ENCODE data around the gene GRM7.

The GRM7 gene

GRCh38 chr3:7707187-7707586, 846.3 kb downstream of the GRM7 start:
- no peaks in the 10 kb centered on the region for H3K27me3 ChIP-seq (ENCODE audit: control insufficient read depth, insufficient read depth, low read length)
- no peak overlapping the region for H3K27ac ChIP-seq (ENCODE audit: low read depth, low read length)
- H3K4me1 ChIP-seq (ENCODE audit: control insufficient read depth, insufficient read depth, low read length), result no peaks in the 10 kb centered on the region
- H3K4me3 ChIP-seq (ENCODE audit: low read depth, low read length), result no peak overlapping the region
- no peaks in the 10 kb centered on the region for H3K9me3 ChIP-seq (ENCODE audit: control insufficient read depth, insufficient read depth, low read depth, low read length)
- H3K9ac ChIP-seq (ENCODE audit: low read length), result no peak overlapping the region
- H3K36me3 ChIP-seq (ENCODE audit: control insufficient read depth, insufficient read depth, low read length), result no peaks in the 10 kb centered on the region

DNA sequence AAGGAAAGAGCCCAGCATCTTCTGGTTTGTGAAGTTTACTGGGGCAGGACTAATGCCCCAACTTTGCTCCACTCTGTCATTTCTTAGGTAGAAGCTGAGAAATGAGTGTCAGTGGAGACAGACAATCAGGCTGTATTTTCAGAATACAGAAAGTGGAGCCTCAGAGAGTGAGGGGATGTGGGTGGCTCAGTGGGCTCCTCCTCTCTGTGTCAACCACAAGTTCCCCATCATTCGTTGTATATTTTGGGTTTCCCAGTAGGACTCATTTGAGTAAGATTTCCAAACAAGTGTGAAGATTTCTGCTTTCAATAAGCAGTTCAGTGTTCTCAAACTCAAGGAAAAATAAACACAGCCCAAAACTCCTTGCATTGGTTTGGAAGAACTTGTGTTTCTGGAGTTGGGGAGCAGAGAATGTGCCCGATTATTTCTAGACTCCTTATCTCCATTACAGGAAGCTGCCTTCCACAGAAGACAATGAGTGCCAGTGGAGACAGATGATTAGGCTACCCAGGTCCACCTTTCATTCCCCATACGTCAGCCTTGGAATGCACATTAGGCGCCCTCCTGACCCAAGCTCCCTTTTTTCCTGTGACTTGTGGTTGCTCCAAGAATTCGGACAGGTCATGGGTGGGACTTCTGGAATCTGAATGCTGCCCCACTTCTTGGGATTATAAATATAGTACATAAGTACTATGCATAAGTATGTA, 848.6 kb downstream of the GRM7 start:
- no peak overlapping the region for H3K27ac ChIP-seq (ENCODE audit: low read depth, low read length)
- H3K36me3 ChIP-seq (ENCODE audit: control insufficient read depth, insufficient read depth, low read length), result no peaks in the 10 kb centered on the region
- H3K9ac ChIP-seq (ENCODE audit: low read length), result no peak overlapping the region
- H3K4me1 ChIP-seq (ENCODE audit: control insufficient read depth, insufficient read depth, low read length), result peaks cover 6% of the 10 kb centered on the region; the same call in 1 of the 2 replicates
- no peaks in the 10 kb centered on the region for H3K9me3 ChIP-seq (ENCODE audit: control insufficient read depth, insufficient read depth, low read depth, low read length)
- H3K27me3 ChIP-seq (ENCODE audit: control insufficient read depth, insufficient read depth, low read length), result no peaks in the 10 kb centered on the region
- H3K4me3 ChIP-seq (ENCODE audit: low read depth, low read length), result no peak overlapping the region

- H3K27ac ChIP-seq (ENCODE audit: low read depth, low read length), result no peak overlapping the region
- H3K27me3 ChIP-seq (ENCODE audit: control insufficient read depth, insufficient read depth, low read length), result no peaks in the 10 kb centered on the region
- H3K9me3 ChIP-seq (ENCODE audit: control insufficient read depth, insufficient read depth, low read depth, low read length), result peaks cover 2% of the 10 kb centered on the region; the same call in 1 of the 2 replicates
- no peaks in the 10 kb centered on the region for H3K36me3 ChIP-seq (ENCODE audit: control insufficient read depth, insufficient read depth, low read length)
- no peak overlapping the region for H3K4me3 ChIP-seq (ENCODE audit: low read depth, low read length)
- no peak overlapping the region for H3K9ac ChIP-seq (ENCODE audit: low read length)
- peaks cover 6% of the 10 kb centered on the region; the same call in 1 of the 2 replicates for H3K4me1 ChIP-seq (ENCODE audit: control insufficient read depth, insufficient read depth, low read length)
These were observed 849.4 kb downstream of the GRM7 start for GRCh38 chr3:7710284-7710683.

- no peak overlapping the region for H3K4me3 ChIP-seq (ENCODE audit: low read depth, low read length)
- H3K36me3 ChIP-seq (ENCODE audit: control insufficient read depth, insufficient read depth, low read length), result no peaks in the 10 kb centered on the region
- H3K27ac ChIP-seq (ENCODE audit: low read depth, low read length), result no peak overlapping the region
- no peaks in the 10 kb centered on the region for H3K27me3 ChIP-seq (ENCODE audit: control insufficient read depth, insufficient read depth, low read length)
- no peak overlapping the region for H3K9ac ChIP-seq (ENCODE audit: low read length)
- peaks cover 2% of the 10 kb centered on the region; the same call in 1 of the 2 replicates for H3K9me3 ChIP-seq (ENCODE audit: control insufficient read depth, insufficient read depth, low read depth, low read length)
- peaks cover 6% of the 10 kb centered on the region; the same call in 1 of the 2 replicates for H3K4me1 ChIP-seq (ENCODE audit: control insufficient read depth, insufficient read depth, low read length)
These were observed 852.8 kb downstream of the GRM7 start for GRCh38 chr3:7713724-7714123.

DNA sequence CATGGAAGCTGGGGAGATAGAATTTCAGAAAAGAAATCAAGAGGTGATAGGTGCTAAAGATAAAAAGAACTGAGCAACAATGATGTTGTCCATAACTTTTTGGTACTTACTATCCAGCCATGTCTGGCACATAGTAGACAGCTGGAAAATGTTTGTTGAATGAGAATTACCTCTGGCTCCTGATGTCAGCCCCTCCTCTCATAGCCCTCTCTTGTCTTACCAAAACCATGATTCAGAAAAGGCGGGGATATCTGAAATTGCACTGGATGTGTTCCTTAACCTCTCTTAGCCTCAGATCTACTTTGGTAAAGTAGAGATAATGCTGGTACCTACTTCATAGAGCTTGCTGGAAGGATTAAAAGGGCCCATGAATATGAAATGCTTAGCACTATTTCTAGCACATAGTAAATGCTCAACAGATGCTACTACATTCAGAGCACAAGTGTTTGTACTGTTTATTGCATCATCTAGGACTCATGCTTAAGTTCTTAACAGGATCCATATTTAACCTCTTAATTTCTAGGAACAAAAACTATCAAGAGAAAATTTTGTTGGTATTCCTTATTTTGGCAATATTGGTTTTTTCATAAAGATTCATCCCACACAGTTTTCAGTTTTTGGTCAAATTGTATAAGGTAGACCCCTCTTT, 859.9 kb downstream of the GRM7 start:
- no peaks in the 10 kb centered on the region for H3K36me3 ChIP-seq (ENCODE audit: control insufficient read depth, insufficient read depth, low read length)
- H3K9ac ChIP-seq (ENCODE audit: low read length), result no peak overlapping the region
- H3K4me1 ChIP-seq (ENCODE audit: control insufficient read depth, insufficient read depth, low read length), result no peaks in the 10 kb centered on the region
- H3K27ac ChIP-seq (ENCODE audit: low read depth, low read length), result no peak overlapping the region
- H3K27me3 ChIP-seq (ENCODE audit: control insufficient read depth, insufficient read depth, low read length), result no peaks in the 10 kb centered on the region
- H3K9me3 ChIP-seq (ENCODE audit: control insufficient read depth, insufficient read depth, low read depth, low read length), result no peaks in the 10 kb centered on the region
- no peak overlapping the region for H3K4me3 ChIP-seq (ENCODE audit: low read depth, low read length)

- H3K9me3 ChIP-seq (ENCODE audit: control insufficient read depth, insufficient read depth, low read depth, low read length), result no peaks in the 10 kb centered on the region
- H3K9ac ChIP-seq (ENCODE audit: low read length), result no peak overlapping the region
- no peaks in the 10 kb centered on the region for H3K27me3 ChIP-seq (ENCODE audit: control insufficient read depth, insufficient read depth, low read length)
- H3K4me3 ChIP-seq (ENCODE audit: low read depth, low read length), result no peak overlapping the region
- no peaks in the 10 kb centered on the region for H3K36me3 ChIP-seq (ENCODE audit: control insufficient read depth, insufficient read depth, low read length)
- no peaks in the 10 kb centered on the region for H3K4me1 ChIP-seq (ENCODE audit: control insufficient read depth, insufficient read depth, low read length)
- no peak overlapping the region for H3K27ac ChIP-seq (ENCODE audit: low read depth, low read length)
These were observed 861.0 kb downstream of the GRM7 start for GRCh38 chr3:7721869-7722268.

GRCh38 chr3:7728566-7729519, 867.9 kb downstream of the GRM7 start:
- no peaks in the 10 kb centered on the region for H3K9me3 ChIP-seq (ENCODE audit: control insufficient read depth, insufficient read depth, low read depth, low read length)
- H3K36me3 ChIP-seq (ENCODE audit: control insufficient read depth, insufficient read depth, low read length), result no peaks in the 10 kb centered on the region
- no peak overlapping the region for H3K9ac ChIP-seq (ENCODE audit: low read length)
- no peak overlapping the region for H3K4me3 ChIP-seq (ENCODE audit: low read depth, low read length)
- H3K27ac ChIP-seq (ENCODE audit: low read depth, low read length), result no peak overlapping the region
- H3K27me3 ChIP-seq (ENCODE audit: control insufficient read depth, insufficient read depth, low read length), result no peaks in the 10 kb centered on the region
- H3K4me1 ChIP-seq (ENCODE audit: control insufficient read depth, insufficient read depth, low read length), result 0 out of 2 replicates have a peak, but pooled peaks cover 5% of the 10 kb centered on the region

- Histone ChIP-seq H3K9ac (ENCODE audit: low read length) (no peak overlapping the region), H3K4me1 (ENCODE audit: control insufficient read depth, insufficient read depth, low read length) (0 out of 2 replicates have a peak, but pooled peaks cover 5% of the 10 kb centered on the region), H3K9me3 (ENCODE audit: control insufficient read depth, insufficient read depth, low read depth, low read length) (no peaks in the 10 kb centered on the region), H3K27ac (ENCODE audit: low read depth, low read length) (no peak overlapping the region), H3K4me3 (ENCODE audit: low read depth, low read length) (no peak overlapping the region), H3K27me3 (ENCODE audit: control insufficient read depth, insufficient read depth, low read length) (no peaks in the 10 kb centered on the region), H3K36me3 (ENCODE audit: control insufficient read depth, insufficient read depth, low read length) (no peaks in the 10 kb centered on the region)
These were observed 873.0 kb downstream of the GRM7 start for GRCh38 chr3:7733933-7734332.

GRCh38 chr3:7734456-7734855, 873.5 kb downstream of the GRM7 start:
- Histone ChIP-seq H3K27me3 (ENCODE audit: control insufficient read depth, insufficient read depth, low read length) (no peaks in the 10 kb centered on the region), H3K9me3 (ENCODE audit: control insufficient read depth, insufficient read depth, low read depth, low read length) (no peaks in the 10 kb centered on the region), H3K4me1 (ENCODE audit: control insufficient read depth, insufficient read depth, low read length) (0 out of 2 replicates have a peak, but pooled peaks cover 5% of the 10 kb centered on the region), H3K36me3 (ENCODE audit: control insufficient read depth, insufficient read depth, low read length) (no peaks in the 10 kb centered on the region), H3K4me3 (ENCODE audit: low read depth, low read length) (no peak overlapping the region), H3K27ac (ENCODE audit: low read depth, low read length) (no peak overlapping the region), H3K9ac (ENCODE audit: low read length) (no peak overlapping the region)

DNA sequence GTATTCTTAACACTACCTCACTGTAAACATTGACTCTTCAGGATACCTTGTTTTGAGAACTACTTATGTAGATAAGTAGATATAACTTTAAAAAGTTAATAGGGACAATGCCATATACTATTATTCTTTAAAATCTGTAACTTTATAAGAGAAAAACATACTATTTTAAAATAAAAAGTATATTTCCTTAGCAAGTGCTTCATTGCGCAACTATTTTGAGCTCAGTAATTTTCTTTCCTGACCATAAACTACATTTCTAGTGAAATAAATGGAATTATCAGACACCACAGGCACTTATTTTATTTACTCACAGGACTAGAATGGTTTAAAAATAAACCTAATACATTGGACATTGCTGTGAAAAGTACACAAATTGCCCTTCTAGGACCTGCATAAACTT, 876.3 kb downstream of the GRM7 start:
- no peak overlapping the region for H3K27ac ChIP-seq (ENCODE audit: low read depth, low read length)
- H3K4me1 ChIP-seq (ENCODE audit: control insufficient read depth, insufficient read depth, low read length), result no peaks in the 10 kb centered on the region
- no peak overlapping the region for H3K9ac ChIP-seq (ENCODE audit: low read length)
- no peaks in the 10 kb centered on the region for H3K9me3 ChIP-seq (ENCODE audit: control insufficient read depth, insufficient read depth, low read depth, low read length)
- H3K4me3 ChIP-seq (ENCODE audit: low read depth, low read length), result no peak overlapping the region
- H3K27me3 ChIP-seq (ENCODE audit: control insufficient read depth, insufficient read depth, low read length), result no peaks in the 10 kb centered on the region
- no peaks in the 10 kb centered on the region for H3K36me3 ChIP-seq (ENCODE audit: control insufficient read depth, insufficient read depth, low read length)
